OCI-LY7 (cell line): ENCODE measurements around the gene SEC11A. TPM values are rescaled to one million over a fixed set of nuclear protein-coding genes. Genes with fewer than 3 reads are reported as not detected.

Experiments used
- BruUV-seq: library from RNA; stranded (reverse); fragments of 400-500 nt; replicated peaks from 2 replicates; lab custom pipeline; 2021; lab: Mats Ljungman, UMichigan
- CTCF ChIA-PET: fragments of 300-600 bp; sonication (Branson Sonifier 250); formaldehyde crosslinking; loops from one replicate; lab custom pipeline; 2022; ENCODE audit warnings: antibody characterized with exemption; ENCODE audit not compliant: unreplicated experiment; lab: Charles Lee
- POLR2A ChIA-PET: fragments of 300-600 bp; sonication (Branson Sonifier 250); formaldehyde crosslinking; loops from one replicate; lab custom pipeline; 2022; ENCODE audit warnings: antibody characterized with exemption; lab: Charles Lee
- DNase-seq: peaks from one replicate; pipeline ENCODE4 v3.0.0-alpha.2; 2015; ENCODE audit warnings: low spot score
- H2AFZ ChIP-seq: fragments of 200-600 bp; sonication (generic), shearing (Covaris generic); 2 replicates; pipeline ENCODE4 v1.6.1; 2014; ENCODE audit warnings: mild to moderate bottlenecking, antibody characterized with exemption, low read length, moderate library complexity
- H3K27ac ChIP-seq: fragments of 200-600 bp; sonication (generic); 2 replicates; pipeline ENCODE4 v1.5.1; 2014; ENCODE audit warnings: mixed run types, low read depth, mild to moderate bottlenecking, moderate library complexity, low read length, inconsistent platforms; ENCODE audit not compliant: poor library complexity, severe bottlenecking
- H3K36me3 ChIP-seq: fragments of 200-600 bp; sonication (generic); 2 replicates; pipeline ENCODE4 v1.6.1; 2014; ENCODE audit warnings: mild to moderate bottlenecking, antibody characterized with exemption, low read length, moderate library complexity, mixed read lengths; ENCODE audit not compliant: insufficient read depth
- H3K4me1 ChIP-seq: fragments of 200-600 bp; sonication (generic); 2 replicates; pipeline ENCODE4 v1.5.1; 2014; ENCODE audit warnings: mild to moderate bottlenecking, low read length; ENCODE audit not compliant: insufficient read depth, poor library complexity, severe bottlenecking
- H3K4me2 ChIP-seq: fragments of 200-600 bp; sonication (generic); 2 replicates; pipeline ENCODE4 v1.6.1; 2014; ENCODE audit warnings: mild to moderate bottlenecking, low read length
- H3K4me3 ChIP-seq: fragments of 200-600 bp; sonication (generic); 2 replicates; pipeline ENCODE4 v1.5.1; 2014; ENCODE audit warnings: mild to moderate bottlenecking, low read depth, low read length; ENCODE audit not compliant: poor library complexity, severe bottlenecking
- H3K79me2 ChIP-seq: fragments of 200-600 bp; sonication (generic); 2 replicates; pipeline ENCODE4 v1.6.1; 2016; ENCODE audit warnings: low read depth, mild to moderate bottlenecking, low read length, moderate library complexity, mixed read lengths; ENCODE audit not compliant: insufficient read depth
- H3K9me2 ChIP-seq: fragments of 200-600 bp; sonication (generic); 2 replicates; pipeline ENCODE4 v1.6.1; 2016; ENCODE audit warnings: mild to moderate bottlenecking, low read length, mixed read lengths; ENCODE audit not compliant: insufficient read depth
- H3K9me3 ChIP-seq: fragments of 200-600 bp; sonication (generic); 2 replicates; pipeline ENCODE4 v1.6.1; 2014; ENCODE audit warnings: mild to moderate bottlenecking, mixed run types, low read length, mixed read lengths
- H4K20me1 ChIP-seq: fragments of 200-600 bp; sonication (generic); 2 replicates; pipeline ENCODE4 v1.6.1; 2014; ENCODE audit warnings: mild to moderate bottlenecking, antibody characterized with exemption, low read length, moderate library complexity, mixed read lengths; ENCODE audit not compliant: insufficient read depth
- EZH2phosphoT487 ChIP-seq: fragments of 200-600 bp; sonication (generic); IDR thresholded peaks from 2 replicates; pipeline ENCODE4 v1.6.1; 2018; ENCODE audit warnings: low read depth, borderline replicate concordance, mild to moderate bottlenecking, mixed run types, antibody characterized with exemption, low read length, moderate library complexity, mixed read lengths
- intact Hi-C: fragments of 100-400 bp; cut with micrococcal nuclease; formaldehyde crosslinking; loops from one replicate; pipeline ENCODE4 v1.10.0; 2022; ENCODE audit not compliant: unreplicated experiment
- total RNA-seq, 2 experiments: library from RNA; depleted of rRNA in 1 of 2; stranded (reverse); fragments of >200 nt in 1 of 2; shearing (Covaris generic) in 1 of 2; gene quantifications; 2 replicates each; pipeline ENCODE4 v1.2.3, GENCODE V29; 2014 to 2022
- TF ChIP-seq, protein P1 (sequence below): fragments of 200-600 bp; sonication (generic); conservative IDR thresholded peaks from 2 replicates; pipeline ENCODE4 v1.5.1; 2014; ENCODE audit warnings: mild to moderate bottlenecking, antibody characterized with exemption, low read length, moderate library complexity, mixed read lengths

Gene SEC11A
- total RNA-seq, 2 experiments from 2014 or later = 41.4 to 93.6 TPM

DNA sequence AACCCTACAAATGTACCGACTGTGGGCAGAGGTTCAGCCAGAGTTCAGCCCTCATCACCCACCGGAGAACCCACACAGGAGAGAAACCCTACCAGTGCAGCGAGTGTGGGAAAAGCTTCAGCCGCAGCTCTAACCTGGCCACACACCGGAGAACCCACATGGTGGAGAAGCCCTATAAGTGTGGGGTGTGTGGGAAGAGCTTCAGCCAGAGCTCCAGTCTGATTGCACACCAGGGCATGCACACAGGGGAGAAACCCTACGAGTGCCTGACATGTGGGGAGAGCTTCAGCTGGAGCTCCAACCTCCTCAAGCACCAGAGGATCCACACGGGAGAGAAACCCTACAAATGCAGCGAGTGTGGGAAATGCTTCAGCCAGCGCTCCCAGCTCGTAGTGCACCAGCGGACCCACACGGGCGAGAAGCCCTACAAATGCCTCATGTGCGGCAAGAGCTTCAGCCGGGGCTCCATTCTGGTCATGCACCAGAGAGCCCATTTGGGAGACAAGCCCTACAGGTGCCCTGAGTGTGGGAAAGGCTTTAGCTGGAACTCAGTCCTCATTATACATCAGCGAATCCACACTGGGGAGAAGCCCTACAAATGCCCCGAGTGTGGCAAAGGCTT is 94.5 kb downstream of the SEC11A start:
- Histone ChIP-seq H2AFZ (no peak overlapping the region), H3K4me1 (no peaks in the 10 kb centered on the region), H3K27ac (no peak overlapping the region), H3K36me3 (peaks cover 26% of the 10 kb centered on the region), H3K4me3 (no peak overlapping the region), H3K9me3 (no peaks in the 10 kb centered on the region), H3K9me2 (no peaks in the 10 kb centered on the region), H4K20me1 (no peaks in the 10 kb centered on the region), H3K4me2 (no peak overlapping the region), H3K79me2 (no peaks in the 10 kb centered on the region)
- POLR2A ChIA-PET = interaction anchor here (0.7 to 1.5 kb wide), 3 partner anchors 9 to 53 kb away, joined by 3 to 6 read pairs (median 3); no protein-coding TSS in a partner anchor
- intact Hi-C loops = no loop called here
- CTCF ChIA-PET = interaction anchor here (0.5 to 0.6 kb wide), 2 partner anchors 27 to 34 kb away, joined by 3 to 4 read pairs; no protein-coding TSS in a partner anchor
- no TSS peak for BruUV-seq
- no peak for TF ChIP-seq EZH2phosphoT487
- TF ChIP-seq, protein P1, sequence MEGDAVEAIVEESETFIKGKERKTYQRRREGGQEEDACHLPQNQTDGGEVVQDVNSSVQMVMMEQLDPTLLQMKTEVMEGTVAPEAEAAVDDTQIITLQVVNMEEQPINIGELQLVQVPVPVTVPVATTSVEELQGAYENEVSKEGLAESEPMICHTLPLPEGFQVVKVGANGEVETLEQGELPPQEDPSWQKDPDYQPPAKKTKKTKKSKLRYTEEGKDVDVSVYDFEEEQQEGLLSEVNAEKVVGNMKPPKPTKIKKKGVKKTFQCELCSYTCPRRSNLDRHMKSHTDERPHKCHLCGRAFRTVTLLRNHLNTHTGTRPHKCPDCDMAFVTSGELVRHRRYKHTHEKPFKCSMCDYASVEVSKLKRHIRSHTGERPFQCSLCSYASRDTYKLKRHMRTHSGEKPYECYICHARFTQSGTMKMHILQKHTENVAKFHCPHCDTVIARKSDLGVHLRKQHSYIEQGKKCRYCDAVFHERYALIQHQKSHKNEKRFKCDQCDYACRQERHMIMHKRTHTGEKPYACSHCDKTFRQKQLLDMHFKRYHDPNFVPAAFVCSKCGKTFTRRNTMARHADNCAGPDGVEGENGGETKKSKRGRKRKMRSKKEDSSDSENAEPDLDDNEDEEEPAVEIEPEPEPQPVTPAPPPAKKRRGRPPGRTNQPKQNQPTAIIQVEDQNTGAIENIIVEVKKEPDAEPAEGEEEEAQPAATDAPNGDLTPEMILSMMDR = no peak
- no peak for DNase-seq

DNA sequence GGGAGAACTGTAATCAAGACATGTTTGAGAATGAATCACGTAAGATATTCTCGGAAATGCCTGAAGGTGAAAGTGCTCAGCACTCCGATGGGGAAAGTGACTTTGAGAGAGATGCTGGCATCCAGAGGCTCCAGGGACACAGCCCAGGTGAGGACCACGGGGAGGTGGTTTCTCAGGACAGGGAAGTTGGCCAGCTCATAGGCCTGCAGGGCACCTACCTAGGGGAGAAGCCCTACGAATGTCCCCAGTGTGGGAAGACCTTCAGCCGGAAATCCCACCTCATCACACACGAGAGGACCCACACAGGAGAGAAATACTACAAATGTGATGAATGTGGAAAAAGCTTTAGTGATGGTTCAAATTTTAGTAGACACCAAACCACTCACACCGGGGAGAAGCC is 95.3 kb downstream of the SEC11A start:
- no peaks in the 10 kb centered on the region for H3K9me2 ChIP-seq
- H3K4me2 ChIP-seq = no peak overlapping the region
- DNase-seq = no peak
- intact Hi-C loops = no loop called here
- no peak overlapping the region for H2AFZ ChIP-seq
- H3K4me3 ChIP-seq = no peak overlapping the region
- H3K27ac ChIP-seq = no peak overlapping the region
- no peaks in the 10 kb centered on the region for H4K20me1 ChIP-seq
- H3K4me1 ChIP-seq = no peaks in the 10 kb centered on the region
- H3K9me3 ChIP-seq = no peaks in the 10 kb centered on the region
- no peak for TF ChIP-seq EZH2phosphoT487
- TF ChIP-seq, protein P1 = no peak
- POLR2A ChIA-PET = interaction anchor here (0.7 to 1.5 kb wide), 3 partner anchors 8 to 12 kb away, joined by 3 to 7 read pairs (median 6); no protein-coding TSS in a partner anchor
- H3K79me2 ChIP-seq = no peaks in the 10 kb centered on the region
- CTCF ChIA-PET = no interaction called here
- BruUV-seq = no TSS peak
- H3K36me3 ChIP-seq = peaks cover 26% of the 10 kb centered on the region

Other genes starting within 250 kb of the SEC11A start
- gene ZSCAN2, start 115.1 kb downstream of the SEC11A start, total RNA-seq (2014; rRNA removed; shearing (Covaris generic)) = 12.4 and 21.7 TPM in 2 replicates
- gene ZSCAN2, start 115.1 kb downstream of the SEC11A start, total RNA-seq (2022) = 12.0 and 12.1 TPM in 2 replicates
- 29.7 and 38.1 TPM in 2 replicates for gene WDR73, start 61.9 kb downstream of the SEC11A start, total RNA-seq (2014; rRNA removed; shearing (Covaris generic))
- 28.7 TPM in 2 replicates for gene WDR73, start 61.9 kb downstream of the SEC11A start, total RNA-seq (2022)
- 5.3 and 10.3 TPM in 2 replicates for gene NMB, start 57.9 kb downstream of the SEC11A start, total RNA-seq (2014; rRNA removed; shearing (Covaris generic))
- gene NMB, start 57.9 kb downstream of the SEC11A start, total RNA-seq (2022) = 6.6 and 8.7 TPM in 2 replicates
- 17.1 and 23.0 TPM in 2 replicates for gene ZNF592, start 32.5 kb upstream of the SEC11A start, total RNA-seq (2014; rRNA removed; shearing (Covaris generic))
- 41.3 and 42.5 TPM in 2 replicates for gene ZNF592, start 32.5 kb upstream of the SEC11A start, total RNA-seq (2022)
- gene ALPK3, start 101.2 kb upstream of the SEC11A start, total RNA-seq (2014; rRNA removed; shearing (Covaris generic)) = 0.16 and 1.8 TPM in 2 replicates
- 0.15 and 0.23 TPM in 2 replicates for gene ALPK3, start 101.2 kb upstream of the SEC11A start, total RNA-seq (2022)
- gene SLC28A1, start 168.5 kb upstream of the SEC11A start, total RNA-seq (2014; rRNA removed; shearing (Covaris generic)) = not detected in 2 replicates
- not detected in 2 replicates for gene SLC28A1, start 168.5 kb upstream of the SEC11A start, total RNA-seq (2022)